GM12864 (cell line): ENCODE measurements around the gene MAPK6.
"Not testable (repeated sequence)": the region's sequence is repeated elsewhere in the genome, so short reads cannot be mapped to it uniquely, and the experiment has no call there.

Experiments
- DNase-seq: peaks from one replicate; pipeline ENCODE4 v3.0.0-alpha.2; 2011; ENCODE audit warnings: low read depth
- H3K4me3 ChIP-seq: 2 replicates; pipeline ENCODE4 v1.5.1; 2011; ENCODE audit warnings: mild to moderate bottlenecking, low read depth, low read length, control low read depth
- TF ChIP-seq, protein P1 (sequence below): IDR thresholded peaks from 2 replicates; pipeline ENCODE4 v1.5.1; 2011; ENCODE audit warnings: low read depth, mild to moderate bottlenecking, moderate library complexity, low read length, control low read depth, inconsistent platforms; ENCODE audit errors: missing control alignments

Gene MAPK6

GRCh38 chr15:52076889-52077781 lies 58.1 kb downstream of the MAPK6 start:
- TF ChIP-seq, protein P1, sequence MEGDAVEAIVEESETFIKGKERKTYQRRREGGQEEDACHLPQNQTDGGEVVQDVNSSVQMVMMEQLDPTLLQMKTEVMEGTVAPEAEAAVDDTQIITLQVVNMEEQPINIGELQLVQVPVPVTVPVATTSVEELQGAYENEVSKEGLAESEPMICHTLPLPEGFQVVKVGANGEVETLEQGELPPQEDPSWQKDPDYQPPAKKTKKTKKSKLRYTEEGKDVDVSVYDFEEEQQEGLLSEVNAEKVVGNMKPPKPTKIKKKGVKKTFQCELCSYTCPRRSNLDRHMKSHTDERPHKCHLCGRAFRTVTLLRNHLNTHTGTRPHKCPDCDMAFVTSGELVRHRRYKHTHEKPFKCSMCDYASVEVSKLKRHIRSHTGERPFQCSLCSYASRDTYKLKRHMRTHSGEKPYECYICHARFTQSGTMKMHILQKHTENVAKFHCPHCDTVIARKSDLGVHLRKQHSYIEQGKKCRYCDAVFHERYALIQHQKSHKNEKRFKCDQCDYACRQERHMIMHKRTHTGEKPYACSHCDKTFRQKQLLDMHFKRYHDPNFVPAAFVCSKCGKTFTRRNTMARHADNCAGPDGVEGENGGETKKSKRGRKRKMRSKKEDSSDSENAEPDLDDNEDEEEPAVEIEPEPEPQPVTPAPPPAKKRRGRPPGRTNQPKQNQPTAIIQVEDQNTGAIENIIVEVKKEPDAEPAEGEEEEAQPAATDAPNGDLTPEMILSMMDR, result no peak
- no peak for DNase-seq
- H3K4me3 ChIP-seq, result no peak overlapping the region

GRCh38 chr15:52078197-52078875 lies 59.3 kb downstream of the MAPK6 start:
- no peak for DNase-seq
- TF ChIP-seq, protein P1, result no peak
- no peak overlapping the region for H3K4me3 ChIP-seq

DNA sequence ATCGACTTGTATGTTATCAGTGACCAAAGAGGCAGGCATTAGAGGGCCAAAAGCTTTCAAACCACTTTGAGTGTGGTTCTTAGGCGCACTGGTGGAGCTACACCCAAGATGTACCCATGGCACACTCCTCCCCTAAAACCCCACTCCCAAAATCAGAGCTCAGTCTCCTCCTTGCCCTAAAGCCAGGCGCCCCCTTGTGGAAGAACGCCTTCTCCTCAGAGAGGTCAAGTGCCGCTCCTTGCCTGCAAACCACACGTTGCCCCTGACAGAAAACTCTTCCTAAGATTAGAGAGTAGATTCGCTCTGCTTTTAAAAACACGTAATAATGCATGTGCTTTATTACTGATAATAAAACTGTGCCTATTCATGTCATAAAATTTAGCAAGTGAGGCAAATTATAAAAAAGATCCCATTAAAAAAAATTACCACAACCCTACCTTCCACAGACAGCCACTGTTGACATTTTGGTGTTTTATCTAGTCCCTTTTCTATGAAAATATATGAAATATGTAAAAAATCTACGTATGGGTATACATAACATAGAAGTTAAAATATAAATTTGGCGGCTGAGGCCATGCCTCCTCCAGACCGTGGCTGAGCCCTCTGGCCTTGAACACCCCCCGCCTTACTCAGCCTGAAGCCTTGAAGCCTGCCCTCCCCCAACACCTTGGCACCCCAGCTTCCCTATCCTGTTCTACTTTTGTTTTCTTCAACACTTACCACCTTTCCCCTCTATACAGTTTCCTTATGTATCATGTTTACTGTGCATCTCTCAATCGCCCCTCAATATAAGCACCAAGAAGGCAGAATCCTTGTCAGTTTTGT lies 60.1 kb downstream of the MAPK6 start:
- peak; percentile 30 for DNase-seq
- TF ChIP-seq, protein P1, result peak; percentile 90
- no peak overlapping the region for H3K4me3 ChIP-seq

DNA sequence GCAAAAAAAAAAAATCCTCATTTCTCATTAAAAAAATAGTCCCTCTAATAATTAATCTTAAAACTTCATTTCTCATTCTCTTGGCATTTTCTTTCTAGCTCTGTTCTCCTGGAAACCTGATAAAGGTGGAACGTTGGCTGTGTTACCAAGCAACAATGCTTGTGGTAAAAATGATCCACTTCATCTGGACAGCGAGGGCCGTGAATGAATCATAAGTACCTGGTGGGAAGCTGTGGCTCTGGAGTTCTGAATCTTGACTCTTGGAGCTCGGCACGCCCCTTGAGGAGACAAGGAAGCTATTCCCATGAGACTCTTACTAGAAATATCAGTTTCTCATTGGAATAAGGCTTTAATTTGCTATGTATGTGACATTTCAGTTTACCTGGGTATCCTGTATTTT lies 61.0 kb downstream of the MAPK6 start:
- no peak overlapping the region for H3K4me3 ChIP-seq
- TF ChIP-seq, protein P1, result no peak
- no peak for DNase-seq

DNA sequence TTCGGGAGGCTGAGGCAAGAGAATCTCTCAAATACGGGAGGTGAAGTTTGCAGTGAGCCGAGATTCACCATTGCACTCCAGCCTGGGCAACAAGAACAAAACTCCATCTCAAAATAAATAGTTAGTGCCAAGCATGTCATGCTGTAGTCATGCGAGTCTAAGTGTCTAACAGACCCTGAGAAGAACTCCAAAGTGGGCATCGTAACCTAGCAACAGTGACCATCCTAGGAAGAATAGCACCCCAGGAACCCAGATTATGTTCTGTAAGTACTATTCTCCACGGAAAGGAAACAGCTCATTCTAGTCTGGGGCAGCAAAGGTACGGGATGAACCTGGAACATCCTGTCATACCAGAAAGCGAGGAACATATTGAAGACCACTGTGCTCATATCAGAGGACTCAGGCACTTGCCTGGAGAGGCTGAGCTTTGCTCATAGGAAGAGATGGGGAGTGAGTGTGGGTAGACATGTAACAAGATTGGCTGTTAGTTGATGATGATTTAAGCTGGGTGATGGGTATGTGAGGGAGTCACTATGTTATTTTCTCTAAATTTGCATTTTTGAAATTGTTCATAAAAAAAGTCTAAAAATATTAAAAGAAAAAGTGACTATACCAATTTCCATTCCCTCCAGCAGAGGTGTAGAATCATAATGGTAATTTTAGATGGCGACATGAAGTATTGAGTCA lies 61.8 kb downstream of the MAPK6 start:
- no peak for DNase-seq
- no peak overlapping the region for H3K4me3 ChIP-seq
- TF ChIP-seq, protein P1, result no peak

DNA sequence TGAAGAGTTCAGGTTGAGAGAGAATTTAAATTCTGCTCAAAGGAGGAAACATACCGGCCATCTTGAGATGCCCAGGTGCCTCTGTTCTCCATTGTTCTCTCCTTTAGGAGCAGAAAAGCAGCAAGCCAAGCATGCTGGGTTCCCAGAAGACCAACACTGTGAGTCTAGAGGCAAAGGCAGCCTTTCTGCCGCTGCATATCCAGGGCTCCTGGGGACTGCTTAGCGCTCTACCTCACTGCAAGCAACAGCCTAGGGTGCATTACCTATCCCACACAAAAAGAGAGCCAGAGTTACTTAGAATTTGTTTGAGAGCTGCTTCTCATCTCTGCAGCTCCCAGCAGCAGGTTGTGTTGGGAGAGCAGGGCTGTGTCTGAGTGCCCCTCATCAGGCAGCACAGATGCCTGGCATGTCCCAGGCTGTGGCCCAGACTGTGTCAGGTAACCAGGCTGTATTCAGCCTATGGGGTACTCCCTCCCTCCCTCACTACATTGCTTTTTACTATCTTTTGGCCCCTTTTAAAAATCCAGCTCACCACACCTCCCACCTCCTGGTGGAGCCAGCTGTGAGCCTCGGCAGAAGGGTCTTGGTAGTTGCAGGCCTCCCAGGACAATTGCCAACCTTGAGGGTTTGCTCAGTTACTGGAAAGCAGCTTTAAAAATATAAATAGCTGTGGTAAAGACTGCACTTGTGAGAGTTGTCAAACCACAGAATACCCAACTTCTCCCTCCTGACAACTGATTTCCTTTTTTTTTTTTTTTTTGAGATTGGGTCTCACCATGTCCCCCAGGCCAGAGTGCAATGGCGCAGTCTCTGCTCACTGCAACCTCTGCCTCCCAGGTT lies 63.4 kb downstream of the MAPK6 start:
- no peak overlapping the region for H3K4me3 ChIP-seq
- DNase-seq, result peak; percentile 31
- TF ChIP-seq, protein P1, result no peak

DNA sequence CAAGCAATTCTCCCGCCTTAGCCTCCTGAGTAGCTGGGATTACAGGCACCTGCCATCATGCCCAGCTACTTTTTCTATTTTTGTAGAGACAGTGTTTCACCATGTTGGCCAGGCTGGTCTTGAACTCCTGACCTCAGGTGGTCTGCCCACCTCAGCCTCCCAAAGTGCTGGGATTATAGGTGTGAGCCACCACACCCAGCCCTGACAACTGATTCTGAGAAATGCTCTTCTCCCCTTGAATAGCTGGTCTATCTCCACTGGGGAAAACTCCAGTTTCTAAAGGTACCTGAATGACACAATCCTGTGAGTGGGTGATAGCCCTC lies 64.0 kb downstream of the MAPK6 start:
- H3K4me3 ChIP-seq, DNase-seq: not testable (repeated sequence)
